Measurements from ENCODE around the gene CATSPERD.

The CATSPERD gene

GRCh38 chr19:5826531-5827341 is 106.3 kb downstream of the CATSPERD start:
- no peak for TF ChIP-seq CTCF (IDR thresholded peaks at IDR 0.05; ENCODE audit: low read depth, low read length)
- no peak overlapping the region for H3K4me3 ChIP-seq (ENCODE audit: low read depth, low read length)

- no peak for TF ChIP-seq CTCF (IDR thresholded peaks at IDR 0.05; ENCODE audit: low read depth, low read length)
- no peak overlapping the region for H3K4me3 ChIP-seq (ENCODE audit: low read depth, low read length)
Observed at GRCh38 chr19:5827342-5827890, 107.0 kb downstream of the CATSPERD start.

GRCh38 chr19:5827891-5828660 is 107.6 kb downstream of the CATSPERD start:
- peak overlapping the region; percentile 56 for H3K4me3 ChIP-seq (ENCODE audit: low read depth, low read length)
- TF ChIP-seq CTCF (IDR thresholded peaks at IDR 0.05; ENCODE audit: low read depth, low read length), result no peak
